Inflammatory macrophage (primary cell): ENCODE data around the gene RAB19.

Experiments used
- DNase-seq, 2 donors: peaks; one replicate each; pipeline ENCODE4 v3.0.0-alpha.2; 2020 to 2022
- total RNA-seq, 18 experiments: gene quantifications; one replicate each; lab custom pipeline; 2026; ENCODE audit warnings: mixed read lengths in 6 of 18, inconsistent platforms in 2 of 18; lab: John Stamatoyannopoulos, UW

The RAB19 gene, protein sequence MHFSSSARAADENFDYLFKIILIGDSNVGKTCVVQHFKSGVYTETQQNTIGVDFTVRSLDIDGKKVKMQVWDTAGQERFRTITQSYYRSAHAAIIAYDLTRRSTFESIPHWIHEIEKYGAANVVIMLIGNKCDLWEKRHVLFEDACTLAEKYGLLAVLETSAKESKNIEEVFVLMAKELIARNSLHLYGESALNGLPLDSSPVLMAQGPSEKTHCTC
- 0 to 0.07 (median 0) reads per million in 18 experiments for total RNA-seq

DNA sequence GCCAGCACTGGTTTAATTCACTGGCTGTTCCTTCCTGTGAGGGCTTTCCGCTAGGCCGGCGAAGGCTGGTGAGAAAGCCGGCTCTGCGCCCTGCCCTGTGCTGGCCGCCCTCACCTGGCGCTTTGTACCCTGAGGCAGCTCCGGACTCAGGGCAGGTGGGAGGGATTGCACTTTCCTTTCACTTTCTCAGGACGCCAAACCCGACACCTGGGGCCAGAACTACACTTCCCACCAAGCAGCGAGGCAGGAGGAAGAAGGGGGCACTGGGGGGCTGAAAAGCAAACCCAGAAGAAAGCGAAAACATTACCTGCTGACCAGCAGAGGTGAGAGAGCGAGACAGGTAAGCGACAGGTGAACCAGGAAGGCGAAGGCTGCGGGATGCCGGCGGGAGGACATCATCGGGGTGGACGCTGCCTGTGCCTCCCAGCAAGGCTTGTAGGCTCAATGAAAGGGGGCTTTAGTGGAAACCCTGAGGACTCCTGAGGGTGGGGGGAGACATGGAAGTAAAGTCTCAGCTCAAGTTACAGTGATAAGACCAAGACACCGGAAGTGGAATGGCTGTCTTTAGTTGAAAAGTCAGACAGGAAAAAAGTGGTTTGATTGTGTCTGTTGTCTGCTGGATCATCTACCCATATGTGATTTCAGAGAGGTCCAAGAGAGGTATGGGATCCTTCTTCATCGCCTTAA lies at the start of gene RAB19:
Gene RAB19 (plus strand): TSS at position 181 of the 687 bp plus-strand sequence. CDS start 3,589 bp downstream, outside the sequence.
- DNase-seq, result no peak

DNA sequence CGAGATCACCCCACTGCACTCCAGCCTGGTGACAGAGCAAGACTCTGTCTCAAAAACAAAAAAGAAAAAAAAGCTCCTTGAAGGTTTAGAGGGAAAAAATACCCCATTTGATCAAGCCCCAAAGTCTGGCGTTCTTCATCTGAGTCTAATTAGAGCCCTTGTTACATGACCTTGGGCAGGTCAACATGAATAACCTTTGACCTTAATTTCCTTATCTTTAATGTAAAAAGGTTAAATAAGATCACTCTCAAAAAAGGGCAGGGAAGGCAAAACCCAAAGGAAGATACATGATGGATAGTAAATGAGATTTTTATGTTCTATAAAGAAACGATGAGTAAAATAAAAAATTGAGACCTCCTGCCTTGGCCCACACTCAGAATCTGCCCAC lies 45.8 kb upstream of the RAB19 start:
- DNase-seq, result no peak

DNA sequence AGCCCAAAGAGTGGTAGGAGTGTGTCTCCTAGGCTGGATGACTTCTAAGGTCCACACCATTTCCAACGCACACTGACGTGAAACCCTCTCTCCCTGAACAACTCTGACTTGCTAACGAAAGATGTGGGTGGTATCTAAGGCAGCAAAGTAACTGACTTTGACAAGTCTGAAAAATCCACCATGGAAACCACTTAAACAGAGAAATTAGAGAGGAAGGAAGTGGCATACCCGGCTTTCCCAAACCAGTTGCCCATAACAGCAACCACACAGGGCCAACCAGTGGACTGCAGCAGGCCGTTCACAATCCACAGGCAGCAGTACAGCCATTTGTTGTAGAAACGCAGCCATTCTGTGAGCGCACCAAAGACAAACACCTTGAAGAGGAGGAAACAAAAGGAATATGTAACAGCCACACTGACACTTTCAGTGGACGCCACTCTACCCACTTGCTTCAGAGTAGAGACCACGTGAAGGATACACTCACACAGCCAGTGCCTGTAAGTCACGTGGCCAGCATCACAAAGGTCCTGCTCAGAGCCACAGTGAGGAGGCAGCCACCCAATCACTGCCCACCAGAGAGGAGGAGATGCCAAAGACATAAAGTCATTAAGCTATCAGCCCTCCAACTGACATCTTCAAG lies 45.3 kb upstream of the RAB19 start:
- peak; percentile 46 to 51 for DNase-seq

DNA sequence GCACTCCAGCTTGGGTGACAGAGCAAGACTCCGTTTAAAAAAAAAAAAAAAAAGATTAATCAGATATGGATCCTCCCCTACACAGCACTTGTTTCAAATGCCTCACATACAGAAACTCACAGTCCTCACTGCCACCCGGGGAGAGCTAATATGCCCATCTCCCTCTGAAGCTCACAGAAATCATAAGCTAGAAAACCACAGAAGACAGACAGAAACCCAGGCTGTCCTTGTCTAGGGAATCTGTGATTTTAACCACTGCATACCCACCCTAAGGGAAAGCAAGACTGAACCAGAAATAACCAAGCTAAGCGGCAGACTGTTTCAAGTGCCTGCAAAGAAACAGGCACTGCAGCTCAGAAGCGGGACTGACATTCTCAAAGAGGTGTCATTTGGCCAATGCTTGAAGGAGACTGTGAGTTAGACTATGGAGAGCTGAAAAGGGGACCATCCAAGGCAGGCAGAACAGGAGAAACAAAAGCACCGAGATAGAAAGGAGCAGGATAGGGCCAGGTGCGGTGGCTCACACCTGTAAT lies 43.1 kb upstream of the RAB19 start:
- DNase-seq, result no peak

DNA sequence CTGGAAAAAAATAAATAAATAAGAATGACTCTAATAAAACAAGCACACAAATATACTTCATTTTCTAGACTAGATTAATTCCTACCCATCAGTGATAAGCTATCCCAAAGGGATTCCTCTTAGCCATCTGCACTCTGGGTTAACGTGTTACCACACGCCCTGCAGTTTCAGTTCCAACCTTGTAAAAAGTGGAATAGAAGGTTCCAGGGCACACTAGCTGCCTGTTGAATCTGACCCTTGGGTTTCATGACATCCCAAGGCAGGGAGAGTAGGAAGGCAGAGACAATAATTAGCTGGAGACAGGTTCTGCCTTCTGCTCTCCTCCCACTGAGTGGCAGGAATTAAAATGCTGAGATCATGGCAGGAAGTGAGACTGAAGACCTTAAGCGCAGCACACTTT lies 39.0 kb upstream of the RAB19 start:
- peak; percentile 18 to 45 for DNase-seq

DNA sequence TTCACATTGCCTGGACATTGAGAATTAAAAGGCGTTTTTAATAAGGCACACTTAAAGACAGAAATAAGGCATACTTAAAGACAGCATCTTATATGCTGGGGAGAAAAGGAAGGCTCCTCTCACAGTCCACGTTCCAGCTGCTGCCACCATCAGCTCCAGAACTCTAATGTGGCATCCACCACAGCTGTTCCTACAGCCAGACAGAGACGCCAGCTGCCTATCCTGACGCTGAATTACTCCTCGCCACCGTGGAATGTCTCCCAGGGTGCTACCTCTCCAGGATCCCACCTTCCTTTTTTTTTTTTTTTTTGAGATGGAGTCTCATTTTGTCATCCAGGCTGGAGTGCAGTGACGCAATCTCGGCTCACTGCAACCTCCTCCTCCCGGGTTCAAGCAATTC lies 36.3 kb upstream of the RAB19 start:
- no peak for DNase-seq

DNA sequence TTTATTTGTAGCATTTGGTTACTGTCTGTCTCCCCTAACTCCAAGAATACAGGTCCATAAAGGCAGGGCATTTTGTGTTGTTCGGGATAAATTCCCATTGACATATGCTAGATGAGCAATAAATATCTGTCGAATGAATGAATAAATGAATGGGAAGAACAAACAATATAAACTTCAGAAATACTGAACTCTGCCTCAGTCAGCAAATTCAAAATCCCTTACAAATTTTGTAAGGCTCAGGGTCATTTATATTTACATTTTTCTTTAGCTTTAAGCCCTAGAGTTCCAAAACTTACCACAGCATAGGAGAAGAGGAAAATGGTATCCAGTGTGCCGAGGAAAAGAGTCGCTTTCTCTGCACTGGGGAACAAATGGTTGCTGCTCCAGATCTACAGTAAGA lies 34.6 kb upstream of the RAB19 start:
- no peak for DNase-seq

DNA sequence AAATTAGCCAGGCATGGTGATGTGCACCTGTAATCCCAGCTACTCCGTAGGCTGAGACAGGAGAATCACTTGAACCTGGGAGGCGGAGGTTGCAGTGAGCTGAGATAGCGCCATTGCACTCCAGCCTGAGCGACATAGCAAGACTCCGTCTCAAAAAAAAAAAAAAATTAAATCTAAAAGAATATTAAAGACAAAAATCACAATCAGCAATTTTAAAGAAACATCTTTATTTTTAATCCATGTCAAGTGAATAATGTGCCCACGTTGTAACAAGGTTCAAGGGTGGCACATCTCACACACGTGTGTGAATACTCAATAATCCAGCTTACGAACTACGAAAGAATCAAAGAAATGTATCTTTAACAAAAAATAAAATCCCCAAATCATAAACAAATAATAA lies 28.5 kb upstream of the RAB19 start:
- DNase-seq, result no peak

DNA sequence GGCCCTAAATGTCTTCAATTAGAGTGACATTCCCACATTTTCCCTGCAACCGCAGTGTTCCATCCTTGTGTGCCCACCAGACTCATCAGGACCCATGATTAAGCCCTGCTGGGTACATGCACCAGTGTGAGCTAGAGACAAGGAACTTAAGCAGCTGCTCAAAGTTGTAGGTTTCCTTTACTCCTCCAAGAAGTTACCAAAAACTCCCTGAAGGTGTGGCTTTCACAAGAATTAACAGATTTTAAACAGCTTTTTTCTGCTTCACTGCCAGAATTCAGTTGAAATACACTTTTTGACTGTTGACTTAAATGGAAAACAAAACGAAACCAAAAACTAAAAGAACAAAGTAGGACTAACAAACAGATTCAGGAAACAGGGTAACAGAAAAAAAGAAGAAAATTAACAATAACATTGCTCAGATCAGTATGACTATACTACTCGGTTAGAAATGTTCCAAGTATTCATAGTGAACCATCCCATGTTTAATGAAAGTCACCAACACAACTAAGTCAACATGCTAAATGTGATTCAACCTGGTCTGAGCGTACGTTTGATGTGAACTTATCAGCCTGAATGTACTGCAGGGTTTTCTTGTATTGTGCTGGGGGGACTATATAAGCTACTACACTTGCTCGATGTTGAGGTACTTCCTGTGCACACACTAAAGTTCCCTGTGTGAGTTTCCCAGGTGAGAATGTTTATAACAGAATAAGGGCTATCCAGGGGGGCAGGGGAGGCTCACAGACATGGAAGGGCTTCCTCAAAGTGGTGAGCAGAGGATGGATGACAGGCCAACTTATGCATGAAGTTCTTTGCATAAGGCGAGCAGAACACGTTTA lies 27.7 kb upstream of the RAB19 start:
- no peak for DNase-seq

DNA sequence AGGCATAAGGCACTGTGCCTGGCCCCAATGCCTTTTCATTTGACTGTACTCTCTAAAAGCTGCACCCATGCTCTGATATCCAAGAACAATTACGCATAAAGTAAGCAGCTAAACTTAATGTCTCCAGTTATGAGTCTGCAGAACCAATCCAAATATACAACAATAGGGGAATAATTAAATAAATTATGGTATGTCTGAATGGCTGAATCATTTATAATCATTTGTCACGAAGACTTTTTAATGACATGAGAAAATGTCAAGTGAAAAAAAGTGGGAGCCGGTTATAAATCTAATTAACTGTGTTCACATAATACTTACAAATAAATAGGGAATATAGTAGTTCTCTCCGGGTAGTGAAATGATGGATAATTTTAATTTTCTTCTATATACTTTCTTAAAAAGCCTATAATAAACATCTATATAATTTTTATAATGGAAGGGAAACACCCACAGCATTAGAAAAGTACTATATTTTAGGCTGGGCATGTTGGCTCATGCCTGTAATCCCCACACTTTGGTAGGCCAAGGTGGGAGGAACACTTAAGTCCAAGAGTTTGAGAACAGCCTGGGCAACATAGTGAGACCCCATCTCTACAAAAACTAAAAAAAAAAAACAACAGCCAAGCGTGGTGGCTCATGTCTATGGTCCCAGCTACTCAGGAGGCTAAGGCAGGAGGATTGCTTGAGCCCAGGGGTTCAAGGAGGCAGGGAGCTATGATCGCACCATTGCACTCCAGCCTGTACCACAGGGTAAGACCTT lies 19.7 kb upstream of the RAB19 start:
- no peak for DNase-seq

DNA sequence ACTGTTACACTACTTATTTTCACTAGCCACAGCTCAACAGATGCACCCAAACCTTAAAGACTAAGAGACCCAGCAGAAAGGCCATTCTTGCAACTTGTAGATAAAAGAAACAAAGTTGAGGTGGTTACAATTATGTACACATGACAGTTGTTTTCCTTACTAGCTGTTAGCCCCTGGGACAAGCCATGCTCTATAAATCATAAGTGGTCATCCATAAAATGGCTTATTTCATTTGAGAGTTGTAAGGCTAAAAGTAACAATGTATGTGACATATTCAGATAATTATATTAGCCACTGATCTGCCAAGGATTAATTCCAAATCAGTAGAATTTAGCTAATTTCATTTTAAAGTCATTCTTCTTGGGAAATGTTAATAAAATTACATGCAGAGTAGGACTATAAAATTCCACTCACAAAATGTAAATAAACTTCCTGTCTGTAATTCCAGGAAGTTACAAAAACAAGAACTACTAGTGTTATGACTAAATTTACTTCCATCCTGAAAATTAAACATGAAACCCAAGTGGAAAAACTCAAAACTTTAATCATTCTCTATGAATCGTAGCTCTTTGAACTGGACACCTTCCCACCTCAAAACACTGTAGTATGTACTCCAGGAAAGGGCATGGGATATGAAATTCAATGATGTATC lies 18.8 kb upstream of the RAB19 start:
- peak in 1 of 2 donors; percentile 30 for DNase-seq

DNA sequence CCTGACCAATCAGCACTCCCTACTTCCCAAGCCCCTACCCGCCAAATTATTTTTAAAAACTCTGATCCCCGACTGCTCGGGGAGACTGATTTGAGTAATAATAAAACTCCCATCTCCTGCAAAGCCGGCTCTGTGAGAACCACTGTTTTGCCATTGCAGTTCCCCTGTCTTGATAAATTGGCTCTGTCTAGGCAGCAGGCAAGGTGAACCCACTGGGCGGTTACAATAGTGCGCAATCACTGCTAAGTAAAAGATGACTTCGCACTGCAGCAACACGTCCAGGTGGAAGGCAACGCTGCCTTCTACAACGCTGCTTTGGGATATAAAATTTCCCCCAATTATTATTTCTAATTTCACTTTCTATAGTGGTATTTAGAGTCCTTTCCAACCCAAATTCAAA lies 14.4 kb upstream of the RAB19 start:
- no peak for DNase-seq

DNA sequence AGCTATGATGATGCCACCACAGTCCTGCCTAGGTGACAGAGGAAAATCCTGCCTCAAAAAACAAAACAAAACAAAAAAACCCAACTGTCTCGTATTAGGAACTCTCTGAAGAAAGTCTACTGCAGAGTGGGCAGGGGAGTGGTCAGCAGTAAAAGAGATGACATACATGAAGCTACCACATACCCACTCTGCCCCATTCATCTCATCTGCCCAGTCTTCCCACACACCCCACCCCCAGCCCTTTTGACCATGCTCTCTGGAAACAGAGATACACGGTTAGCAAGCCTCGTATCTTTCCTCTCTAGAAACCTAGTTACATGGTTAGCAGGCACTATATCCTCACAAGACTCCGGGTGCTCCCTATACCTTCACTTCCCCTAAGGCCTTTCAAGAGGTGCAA lies 13.8 kb upstream of the RAB19 start:
- DNase-seq, result no peak

DNA sequence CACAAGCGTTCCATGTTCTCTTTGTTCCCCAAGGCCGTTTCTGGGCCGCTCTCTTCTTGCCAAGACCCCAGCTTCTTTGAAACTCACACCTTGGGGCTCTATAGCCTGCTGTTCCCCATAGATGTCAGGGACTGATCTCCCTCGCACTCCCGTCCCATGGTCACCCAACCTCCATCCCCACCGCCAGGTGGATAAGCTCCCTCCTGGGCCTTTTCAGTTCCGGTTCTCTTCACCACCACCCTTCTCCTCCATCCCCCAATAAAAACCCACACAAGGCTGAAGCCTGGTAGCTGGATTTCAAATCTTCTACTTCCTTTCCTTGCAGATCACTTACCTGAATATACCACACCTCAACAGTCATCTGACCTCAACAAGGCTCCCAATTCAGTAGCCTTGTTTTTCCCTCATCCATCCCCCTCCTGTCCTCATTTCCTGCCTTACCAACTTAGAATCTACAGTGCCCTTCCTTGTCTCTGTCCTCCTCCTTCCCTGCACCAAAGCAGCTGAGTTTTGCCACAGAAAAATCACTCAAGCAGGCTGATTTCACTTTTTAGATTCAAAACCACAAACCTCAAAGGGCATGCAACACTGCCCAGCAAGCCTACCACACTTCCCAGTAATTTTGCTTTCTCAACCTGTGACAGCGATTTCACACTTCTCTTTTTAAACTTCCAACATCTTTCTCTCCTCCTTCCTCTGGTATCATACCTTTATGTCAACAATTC lies 13.2 kb upstream of the RAB19 start:
- peak; percentile 80 to 85 for DNase-seq

DNA sequence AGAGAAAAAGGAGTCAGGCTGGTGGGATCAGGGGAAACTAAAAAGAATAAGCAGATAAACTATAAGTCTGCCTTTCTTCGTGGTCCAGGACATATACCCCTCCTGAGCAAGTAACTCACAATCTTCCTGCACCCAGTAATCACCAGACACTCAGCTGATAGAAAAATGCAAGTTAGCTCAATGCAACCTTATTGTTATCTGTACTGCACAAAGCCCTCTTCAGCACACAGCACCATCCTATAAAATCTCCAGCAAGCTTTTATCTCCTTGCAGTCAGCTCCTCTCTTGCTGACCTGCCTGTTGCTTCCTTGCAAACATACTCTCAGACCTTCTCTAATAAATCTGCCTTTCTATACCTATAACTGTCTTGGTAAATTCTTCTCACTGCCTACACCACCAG lies 12.2 kb upstream of the RAB19 start:
- no peak for DNase-seq

DNA sequence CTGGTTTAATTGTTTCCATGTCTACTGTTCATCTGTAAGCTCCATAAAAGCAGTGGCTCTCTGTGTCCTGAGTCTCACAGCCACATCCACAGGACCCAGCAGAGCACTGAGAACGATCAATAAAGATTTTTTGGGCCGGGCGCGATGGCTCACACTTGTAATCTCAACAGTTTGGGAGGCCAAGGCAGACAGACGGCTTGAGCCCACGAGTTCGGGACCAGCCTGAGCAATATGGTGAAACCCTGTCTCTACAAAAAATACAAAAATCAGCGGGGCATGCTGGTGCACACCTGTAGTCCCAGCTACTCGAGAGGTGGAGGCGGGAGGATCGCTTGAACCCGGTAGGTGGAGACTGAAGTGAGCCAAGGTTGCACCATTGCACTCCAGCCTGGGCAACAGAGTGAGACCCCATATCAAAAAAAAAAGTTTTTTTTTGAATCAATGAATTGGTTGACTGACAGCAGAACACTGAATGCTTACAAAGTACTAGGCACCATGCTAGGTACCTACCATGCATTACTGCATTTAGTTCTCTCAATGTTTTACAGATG lies 10.0 kb upstream of the RAB19 start:
- DNase-seq, result no peak

DNA sequence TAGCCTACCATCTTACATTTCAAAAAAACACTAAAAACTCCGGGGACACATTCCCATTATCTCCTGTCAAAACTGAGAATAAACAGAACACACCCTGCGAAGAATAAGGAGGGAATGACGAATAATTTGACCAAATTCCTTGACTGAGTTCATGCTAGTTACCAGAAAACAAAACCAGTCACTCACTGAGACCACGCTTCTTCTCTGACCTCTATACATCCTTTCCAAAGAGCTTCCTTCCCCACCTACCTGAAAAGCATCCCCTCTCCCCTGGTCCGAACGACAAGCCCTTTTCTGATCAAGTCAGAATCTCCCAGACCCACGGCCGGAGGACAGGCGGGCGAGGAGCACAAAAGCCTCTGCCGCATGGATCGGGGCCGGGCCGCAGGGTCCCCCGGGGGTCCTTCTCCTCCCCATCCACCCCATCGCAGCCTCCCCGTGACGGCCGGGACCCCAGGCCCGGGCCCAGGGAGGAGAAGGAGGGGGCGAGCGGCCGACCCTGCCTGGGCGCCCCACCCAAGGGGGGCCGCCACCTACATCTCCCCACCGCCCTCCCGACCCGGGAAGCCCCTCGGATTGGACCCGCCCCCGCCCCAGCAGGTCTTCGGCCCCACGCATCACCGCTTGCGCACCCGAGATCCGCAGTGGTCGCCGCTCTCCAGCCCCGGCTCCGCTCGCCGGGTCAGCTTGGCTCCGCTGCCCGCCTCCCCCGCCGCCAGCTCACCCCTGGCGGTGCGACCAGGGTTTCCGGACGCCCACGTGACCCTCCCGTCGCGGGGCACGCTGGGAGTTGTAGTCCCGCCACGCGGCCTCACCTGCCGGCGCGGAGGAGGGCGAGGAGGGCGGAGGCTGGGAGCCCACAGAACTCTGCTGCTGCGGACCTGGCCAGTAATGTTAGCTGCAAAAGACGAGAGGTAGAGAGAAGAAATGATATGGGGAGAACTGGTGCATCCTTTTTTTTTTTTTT lies 5.8 kb upstream of the RAB19 start, which contains the start of gene SLC37A3:
Gene SLC37A3 (minus strand): TSS at position 747 of the 967 bp plus-strand sequence. CDS start 16,004 bp downstream, outside the sequence.
- DNase-seq, result peak; percentile 62 to 65

DNA sequence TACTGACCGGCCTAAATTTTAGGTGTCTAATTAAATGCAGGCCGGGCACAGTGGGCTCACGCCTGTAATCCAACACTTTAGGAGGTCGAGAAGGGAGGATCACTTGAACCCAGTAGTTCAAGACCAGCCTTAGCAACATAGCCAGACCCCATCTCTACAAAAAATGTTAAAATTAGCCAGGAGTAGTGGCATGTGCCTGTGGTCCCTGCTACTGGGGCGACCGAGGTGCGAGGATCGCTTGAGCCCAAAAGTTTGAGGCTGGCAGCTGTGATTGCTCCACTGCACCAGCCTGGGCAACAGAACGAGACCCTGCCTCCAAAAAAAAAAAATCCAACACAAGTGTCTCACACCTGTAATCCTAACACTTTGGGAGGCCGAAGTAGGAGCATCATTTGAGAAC lies 5.0 kb upstream of the RAB19 start:
- DNase-seq, result no peak

DNA sequence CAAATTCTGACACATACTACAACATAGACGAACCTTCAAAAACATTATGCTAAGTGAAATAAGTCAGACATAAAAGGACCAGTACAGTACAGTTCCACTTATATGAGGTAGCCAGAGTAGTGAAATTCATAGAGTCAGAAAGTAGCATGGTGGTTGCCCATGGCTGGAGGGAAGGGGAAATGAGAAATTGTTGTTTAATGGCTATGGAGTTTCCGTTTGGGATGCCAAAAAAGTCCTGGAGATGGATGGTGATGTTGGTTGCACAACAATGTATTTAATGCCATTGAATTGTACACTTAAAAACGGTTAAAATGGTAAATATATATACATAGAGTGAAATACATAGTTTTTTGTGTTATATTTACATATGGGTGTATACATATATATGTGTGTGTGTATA lies 3.5 kb upstream of the RAB19 start:
- DNase-seq, result no peak
